Measurements from ENCODE around the gene ELMOD3. TPM values are rescaled to one million over a fixed set of nuclear protein-coding genes. Genes with fewer than 3 reads are reported as not detected.

ELMOD3 gene
- polyA plus RNA-seq, 1 of the 3 experiments (the other 2 are of a cell fraction): 15.4 TPM

DNA sequence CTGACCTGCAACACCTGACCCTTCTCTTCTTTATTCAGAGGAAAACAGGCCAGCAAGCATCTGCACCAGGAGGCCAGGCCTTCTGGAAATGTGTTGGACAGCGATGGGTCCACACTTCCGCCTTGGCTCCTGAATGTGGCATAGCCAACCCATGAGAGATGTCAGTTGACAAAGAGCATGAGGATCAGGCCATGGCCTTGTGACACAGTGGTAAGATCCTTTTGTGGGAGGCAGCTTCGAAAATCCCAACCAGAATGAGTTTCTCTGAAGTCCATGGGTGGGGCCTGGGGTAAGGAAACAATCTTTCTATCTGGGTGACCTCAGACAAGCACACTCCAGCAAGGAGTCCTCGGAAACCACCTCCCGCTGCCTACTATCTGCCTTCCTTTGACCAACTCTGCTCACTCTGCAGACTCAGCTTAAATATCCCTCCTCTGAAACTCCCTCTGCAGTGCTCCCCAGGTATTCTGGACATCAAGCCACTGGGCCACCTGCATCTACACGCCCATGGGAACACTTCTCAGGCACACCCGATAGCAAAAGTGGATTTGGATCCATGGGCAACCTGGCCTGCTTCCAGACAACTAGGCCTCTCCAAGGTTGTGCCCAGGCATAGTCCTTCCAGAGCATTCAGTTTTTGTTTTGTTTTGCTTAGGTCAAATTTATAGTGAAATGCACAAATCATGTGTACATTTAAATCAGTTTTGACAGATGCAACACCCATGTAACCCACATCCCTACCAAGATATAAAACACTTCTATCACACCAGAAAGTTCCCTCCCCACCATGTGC, 60.4 kb downstream of the ELMOD3 start:
- no peak for DNase-seq
- H3K9me2 ChIP-seq: no peaks in the 10 kb centered on the region
- no peak overlapping the region for H3K4me2 ChIP-seq
- no peak overlapping the region for H3K9ac ChIP-seq
- no peak overlapping the region for H2AFZ ChIP-seq (ENCODE audit: low read depth)
- H3K79me2 ChIP-seq (ENCODE audit: insufficient read depth): peaks cover 8% of the 10 kb centered on the region; the same call in 1 of the 2 replicates
- POLR2A ChIA-PET: no interaction called here
- no peaks in the 10 kb centered on the region for H3F3A ChIP-seq (replicated peaks; ENCODE audit: insufficient read depth)
- H3K4me3 ChIP-seq (ENCODE audit: low read depth in 2 of 2, low read length in 1 of 2): no peak overlapping the region
- no peak overlapping the region for H3K27ac ChIP-seq (ENCODE audit: low read depth in 2 of 2, low read length in 1 of 2)
- CTCF ChIA-PET: interaction anchor here (0.7 to 1.4 kb wide), 2 partner anchors 137 to 141 kb away, joined by 3 to 4 read pairs; no protein-coding TSS in a partner anchor
- peaks cover 6 to 20% of the 10 kb centered on the region in 2 experiments; a peak in 1 of 4 replicates for H3K4me1 ChIP-seq (ENCODE audit: control insufficient read depth in 1 of 2, insufficient read depth in 2 of 2, low read depth in 1 of 2, low read length in 1 of 2)
- no peaks in the 10 kb centered on the region for H4K20me1 ChIP-seq (ENCODE audit: insufficient read depth)
- no peaks in the 10 kb centered on the region for H3K9me3 ChIP-seq
- H3K36me3 ChIP-seq (replicated peaks in 1 of 2; ENCODE audit: control insufficient read depth in 1 of 2, insufficient read depth in 2 of 2, low read length in 1 of 2): no peaks in the 10 kb centered on the region
- TF ChIP-seq RCOR1 (IDR thresholded peaks at IDR 0.05; ENCODE audit: low read length) (no peak), MEF2A (IDR thresholded peaks at IDR 0.05; ENCODE audit: borderline replicate concordance, low read depth) (no peak), YY1 (IDR thresholded peaks at IDR 0.05; ENCODE audit: low read depth) (no peak), FOXM1 (IDR thresholded peaks at IDR 0.05; ENCODE audit: low read depth) (no peak), NFIC (IDR thresholded peaks at IDR 0.05; ENCODE audit: borderline replicate concordance) (no peak), TEAD4 (IDR thresholded peaks at IDR 0.05; ENCODE audit: borderline replicate concordance, insufficient read depth) (no peak), EZH2phosphoT487 (IDR thresholded peaks at IDR 0.05; ENCODE audit: borderline replicate concordance, low read depth) (no peak), MXI1 (IDR thresholded peaks at IDR 0.05; ENCODE audit: low read depth, low read length) (no peak), FOSL2 (IDR thresholded peaks at IDR 0.05; ENCODE audit: borderline replicate concordance, low read depth) (no peak), EP300 (IDR thresholded peaks at IDR 0.05; ENCODE audit: borderline replicate concordance in 1 of 2, low read depth in 1 of 2, low read length in 1 of 2) (no peak), GABPA (IDR thresholded peaks at IDR 0.05; ENCODE audit: low read depth) (no peak), ELF1 (IDR thresholded peaks at IDR 0.05) (no peak)
- TF ChIP-seq, protein P1, sequence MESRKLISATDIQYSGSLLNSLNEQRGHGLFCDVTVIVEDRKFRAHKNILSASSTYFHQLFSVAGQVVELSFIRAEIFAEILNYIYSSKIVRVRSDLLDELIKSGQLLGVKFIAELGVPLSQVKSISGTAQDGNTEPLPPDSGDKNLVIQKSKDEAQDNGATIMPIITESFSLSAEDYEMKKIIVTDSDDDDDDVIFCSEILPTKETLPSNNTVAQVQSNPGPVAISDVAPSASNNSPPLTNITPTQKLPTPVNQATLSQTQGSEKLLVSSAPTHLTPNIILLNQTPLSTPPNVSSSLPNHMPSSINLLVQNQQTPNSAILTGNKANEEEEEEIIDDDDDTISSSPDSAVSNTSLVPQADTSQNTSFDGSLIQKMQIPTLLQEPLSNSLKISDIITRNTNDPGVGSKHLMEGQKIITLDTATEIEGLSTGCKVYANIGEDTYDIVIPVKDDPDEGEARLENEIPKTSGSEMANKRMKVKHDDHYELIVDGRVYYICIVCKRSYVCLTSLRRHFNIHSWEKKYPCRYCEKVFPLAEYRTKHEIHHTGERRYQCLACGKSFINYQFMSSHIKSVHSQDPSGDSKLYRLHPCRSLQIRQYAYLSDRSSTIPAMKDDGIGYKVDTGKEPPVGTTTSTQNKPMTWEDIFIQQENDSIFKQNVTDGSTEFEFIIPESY (IDR thresholded peaks at IDR 0.05; ENCODE audit: borderline replicate concordance, low read depth): no peak
- TF ChIP-seq, protein P2, sequence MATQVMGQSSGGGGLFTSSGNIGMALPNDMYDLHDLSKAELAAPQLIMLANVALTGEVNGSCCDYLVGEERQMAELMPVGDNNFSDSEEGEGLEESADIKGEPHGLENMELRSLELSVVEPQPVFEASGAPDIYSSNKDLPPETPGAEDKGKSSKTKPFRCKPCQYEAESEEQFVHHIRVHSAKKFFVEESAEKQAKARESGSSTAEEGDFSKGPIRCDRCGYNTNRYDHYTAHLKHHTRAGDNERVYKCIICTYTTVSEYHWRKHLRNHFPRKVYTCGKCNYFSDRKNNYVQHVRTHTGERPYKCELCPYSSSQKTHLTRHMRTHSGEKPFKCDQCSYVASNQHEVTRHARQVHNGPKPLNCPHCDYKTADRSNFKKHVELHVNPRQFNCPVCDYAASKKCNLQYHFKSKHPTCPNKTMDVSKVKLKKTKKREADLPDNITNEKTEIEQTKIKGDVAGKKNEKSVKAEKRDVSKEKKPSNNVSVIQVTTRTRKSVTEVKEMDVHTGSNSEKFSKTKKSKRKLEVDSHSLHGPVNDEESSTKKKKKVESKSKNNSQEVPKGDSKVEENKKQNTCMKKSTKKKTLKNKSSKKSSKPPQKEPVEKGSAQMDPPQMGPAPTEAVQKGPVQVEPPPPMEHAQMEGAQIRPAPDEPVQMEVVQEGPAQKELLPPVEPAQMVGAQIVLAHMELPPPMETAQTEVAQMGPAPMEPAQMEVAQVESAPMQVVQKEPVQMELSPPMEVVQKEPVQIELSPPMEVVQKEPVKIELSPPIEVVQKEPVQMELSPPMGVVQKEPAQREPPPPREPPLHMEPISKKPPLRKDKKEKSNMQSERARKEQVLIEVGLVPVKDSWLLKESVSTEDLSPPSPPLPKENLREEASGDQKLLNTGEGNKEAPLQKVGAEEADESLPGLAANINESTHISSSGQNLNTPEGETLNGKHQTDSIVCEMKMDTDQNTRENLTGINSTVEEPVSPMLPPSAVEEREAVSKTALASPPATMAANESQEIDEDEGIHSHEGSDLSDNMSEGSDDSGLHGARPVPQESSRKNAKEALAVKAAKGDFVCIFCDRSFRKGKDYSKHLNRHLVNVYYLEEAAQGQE (IDR thresholded peaks at IDR 0.05; ENCODE audit: low read depth, low read length): no peak
- TF ChIP-seq, protein P3, sequence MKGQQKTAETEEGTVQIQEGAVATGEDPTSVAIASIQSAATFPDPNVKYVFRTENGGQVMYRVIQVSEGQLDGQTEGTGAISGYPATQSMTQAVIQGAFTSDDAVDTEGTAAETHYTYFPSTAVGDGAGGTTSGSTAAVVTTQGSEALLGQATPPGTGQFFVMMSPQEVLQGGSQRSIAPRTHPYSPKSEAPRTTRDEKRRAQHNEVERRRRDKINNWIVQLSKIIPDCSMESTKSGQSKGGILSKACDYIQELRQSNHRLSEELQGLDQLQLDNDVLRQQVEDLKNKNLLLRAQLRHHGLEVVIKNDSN (IDR thresholded peaks at IDR 0.05; ENCODE audit: borderline replicate concordance, low read depth): no peak
- TF ChIP-seq, protein P4, sequence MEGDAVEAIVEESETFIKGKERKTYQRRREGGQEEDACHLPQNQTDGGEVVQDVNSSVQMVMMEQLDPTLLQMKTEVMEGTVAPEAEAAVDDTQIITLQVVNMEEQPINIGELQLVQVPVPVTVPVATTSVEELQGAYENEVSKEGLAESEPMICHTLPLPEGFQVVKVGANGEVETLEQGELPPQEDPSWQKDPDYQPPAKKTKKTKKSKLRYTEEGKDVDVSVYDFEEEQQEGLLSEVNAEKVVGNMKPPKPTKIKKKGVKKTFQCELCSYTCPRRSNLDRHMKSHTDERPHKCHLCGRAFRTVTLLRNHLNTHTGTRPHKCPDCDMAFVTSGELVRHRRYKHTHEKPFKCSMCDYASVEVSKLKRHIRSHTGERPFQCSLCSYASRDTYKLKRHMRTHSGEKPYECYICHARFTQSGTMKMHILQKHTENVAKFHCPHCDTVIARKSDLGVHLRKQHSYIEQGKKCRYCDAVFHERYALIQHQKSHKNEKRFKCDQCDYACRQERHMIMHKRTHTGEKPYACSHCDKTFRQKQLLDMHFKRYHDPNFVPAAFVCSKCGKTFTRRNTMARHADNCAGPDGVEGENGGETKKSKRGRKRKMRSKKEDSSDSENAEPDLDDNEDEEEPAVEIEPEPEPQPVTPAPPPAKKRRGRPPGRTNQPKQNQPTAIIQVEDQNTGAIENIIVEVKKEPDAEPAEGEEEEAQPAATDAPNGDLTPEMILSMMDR (IDR thresholded peaks at IDR 0.05): no peak
- TF ChIP-seq, protein P5, sequence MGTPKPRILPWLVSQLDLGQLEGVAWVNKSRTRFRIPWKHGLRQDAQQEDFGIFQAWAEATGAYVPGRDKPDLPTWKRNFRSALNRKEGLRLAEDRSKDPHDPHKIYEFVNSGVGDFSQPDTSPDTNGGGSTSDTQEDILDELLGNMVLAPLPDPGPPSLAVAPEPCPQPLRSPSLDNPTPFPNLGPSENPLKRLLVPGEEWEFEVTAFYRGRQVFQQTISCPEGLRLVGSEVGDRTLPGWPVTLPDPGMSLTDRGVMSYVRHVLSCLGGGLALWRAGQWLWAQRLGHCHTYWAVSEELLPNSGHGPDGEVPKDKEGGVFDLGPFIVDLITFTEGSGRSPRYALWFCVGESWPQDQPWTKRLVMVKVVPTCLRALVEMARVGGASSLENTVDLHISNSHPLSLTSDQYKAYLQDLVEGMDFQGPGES (IDR thresholded peaks at IDR 0.05; ENCODE audit: low read depth, low read length): no peak
- TF ChIP-seq, protein P6, sequence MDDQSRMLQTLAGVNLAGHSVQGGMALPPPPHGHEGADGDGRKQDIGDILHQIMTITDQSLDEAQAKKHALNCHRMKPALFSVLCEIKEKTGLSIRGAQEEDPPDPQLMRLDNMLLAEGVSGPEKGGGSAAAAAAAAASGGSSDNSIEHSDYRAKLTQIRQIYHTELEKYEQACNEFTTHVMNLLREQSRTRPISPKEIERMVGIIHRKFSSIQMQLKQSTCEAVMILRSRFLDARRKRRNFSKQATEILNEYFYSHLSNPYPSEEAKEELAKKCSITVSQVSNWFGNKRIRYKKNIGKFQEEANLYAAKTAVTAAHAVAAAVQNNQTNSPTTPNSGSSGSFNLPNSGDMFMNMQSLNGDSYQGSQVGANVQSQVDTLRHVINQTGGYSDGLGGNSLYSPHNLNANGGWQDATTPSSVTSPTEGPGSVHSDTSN (IDR thresholded peaks at IDR 0.05): no peak
- 93% methylated on average over 5 of the region's 7 CpGs for WGBS (ENCODE audit: low lambda C conversion rate)
- H3K27me3 ChIP-seq (ENCODE audit: insufficient read depth): no peaks in the 10 kb centered on the region
